HTERT RPE-1 (cell line): ENCODE data around the gene SLC27A4.

ENCODE experiments used
- in situ Hi-C: fragments of 300-500 bp; cut with MboI; formaldehyde crosslinking; loops from 4 replicates; pipeline ENCODE4 v1.14.3; 2020; ENCODE audit warnings: low sequenced_read_pairs

Gene SLC27A4

DNA sequence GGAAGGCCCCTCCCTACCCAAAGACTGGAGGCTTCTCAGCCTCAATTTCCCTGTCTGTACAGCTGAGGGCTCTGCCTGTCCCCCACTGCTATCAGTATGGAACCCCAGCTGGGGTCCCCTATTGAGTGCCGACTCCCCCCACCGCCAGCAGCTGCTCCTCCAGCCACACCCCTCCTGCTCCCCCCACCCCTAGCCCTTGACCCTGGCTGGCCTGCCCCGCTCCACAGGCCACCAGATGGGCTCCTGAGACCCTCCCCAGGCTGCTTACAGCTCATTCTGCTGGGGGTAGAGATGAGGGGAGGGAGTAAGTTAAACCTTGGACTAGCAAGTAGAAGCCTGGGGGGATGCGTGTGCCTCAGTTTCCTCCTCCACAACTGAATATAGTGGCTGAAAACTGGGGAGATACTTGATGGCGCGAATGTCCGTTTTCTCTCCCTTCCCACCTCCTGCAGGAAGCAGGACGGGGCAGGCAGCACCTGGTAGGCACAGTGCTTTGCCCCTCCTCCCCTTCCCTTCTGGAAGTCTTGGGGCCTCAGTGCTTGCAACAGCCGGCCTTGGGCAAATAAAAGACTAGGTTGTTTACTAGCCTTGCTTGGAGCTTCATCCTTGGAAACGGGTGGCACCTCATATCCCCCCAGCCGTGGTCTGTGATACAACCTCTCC, 50.0 kb downstream of the SLC27A4 start:
- in situ Hi-C loops, result no loop called here

DNA sequence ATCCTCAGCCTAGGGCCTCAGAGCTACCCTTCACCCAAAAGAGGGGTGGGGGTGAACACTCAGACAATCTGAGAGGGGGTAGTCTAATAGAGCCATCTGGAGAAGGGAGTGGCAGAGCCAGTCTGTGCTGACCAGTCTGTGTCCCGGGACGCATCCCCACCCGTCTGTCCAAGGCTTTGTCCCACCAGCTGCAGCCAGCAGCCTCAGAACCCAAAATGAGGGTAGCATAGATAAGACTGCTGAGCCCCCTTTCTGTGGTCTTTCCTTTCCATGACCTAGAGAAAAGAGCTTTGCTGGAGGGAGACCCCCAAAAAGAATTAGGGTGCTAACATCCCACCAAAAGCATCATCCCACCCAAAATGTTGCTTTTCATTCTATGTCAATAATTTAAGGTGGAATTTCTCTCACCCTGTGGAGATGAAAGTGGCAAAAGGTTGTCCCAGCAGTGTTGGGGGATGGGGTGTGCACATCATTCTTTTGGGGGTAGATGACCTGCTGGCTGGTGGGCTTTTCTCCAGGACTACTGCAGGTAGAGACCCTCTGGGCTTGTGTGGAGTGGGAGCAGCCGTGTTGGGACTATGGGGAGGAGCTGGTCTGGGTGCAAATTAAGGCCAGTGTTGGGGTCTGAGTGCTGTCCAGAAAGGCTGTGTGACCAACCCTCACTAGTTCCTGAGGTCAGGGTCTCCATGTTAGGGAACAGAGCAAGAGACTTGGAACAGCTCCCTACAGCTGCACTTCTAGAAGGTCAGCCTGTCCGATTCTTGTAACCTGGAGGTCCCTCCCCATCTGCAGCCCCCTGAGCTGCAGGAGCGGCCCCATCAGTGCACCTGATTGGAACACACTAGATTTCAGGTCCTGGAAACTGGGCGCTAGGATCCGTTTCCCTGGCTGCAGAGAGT, 50.7 kb downstream of the SLC27A4 start:
- in situ Hi-C loops, result no loop called here

DNA sequence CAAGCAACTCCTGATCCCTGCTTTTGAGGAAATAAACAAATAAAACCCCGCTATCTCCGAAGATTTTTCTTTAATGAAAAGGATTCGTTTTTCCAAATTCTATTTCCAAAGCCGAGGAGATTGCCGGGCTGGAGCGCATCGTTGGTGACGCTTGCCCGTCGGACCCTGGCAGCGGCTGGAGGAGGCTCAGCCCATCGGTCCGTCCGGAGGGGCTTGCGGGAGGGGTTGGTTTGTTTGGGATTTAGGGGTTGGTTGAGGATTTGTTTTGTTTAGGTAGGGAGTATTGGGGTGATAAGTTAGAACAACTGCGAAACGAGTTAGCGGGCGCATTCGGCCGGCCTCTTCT, 51.6 kb downstream of the SLC27A4 start:
- in situ Hi-C loops, result no loop called here

DNA sequence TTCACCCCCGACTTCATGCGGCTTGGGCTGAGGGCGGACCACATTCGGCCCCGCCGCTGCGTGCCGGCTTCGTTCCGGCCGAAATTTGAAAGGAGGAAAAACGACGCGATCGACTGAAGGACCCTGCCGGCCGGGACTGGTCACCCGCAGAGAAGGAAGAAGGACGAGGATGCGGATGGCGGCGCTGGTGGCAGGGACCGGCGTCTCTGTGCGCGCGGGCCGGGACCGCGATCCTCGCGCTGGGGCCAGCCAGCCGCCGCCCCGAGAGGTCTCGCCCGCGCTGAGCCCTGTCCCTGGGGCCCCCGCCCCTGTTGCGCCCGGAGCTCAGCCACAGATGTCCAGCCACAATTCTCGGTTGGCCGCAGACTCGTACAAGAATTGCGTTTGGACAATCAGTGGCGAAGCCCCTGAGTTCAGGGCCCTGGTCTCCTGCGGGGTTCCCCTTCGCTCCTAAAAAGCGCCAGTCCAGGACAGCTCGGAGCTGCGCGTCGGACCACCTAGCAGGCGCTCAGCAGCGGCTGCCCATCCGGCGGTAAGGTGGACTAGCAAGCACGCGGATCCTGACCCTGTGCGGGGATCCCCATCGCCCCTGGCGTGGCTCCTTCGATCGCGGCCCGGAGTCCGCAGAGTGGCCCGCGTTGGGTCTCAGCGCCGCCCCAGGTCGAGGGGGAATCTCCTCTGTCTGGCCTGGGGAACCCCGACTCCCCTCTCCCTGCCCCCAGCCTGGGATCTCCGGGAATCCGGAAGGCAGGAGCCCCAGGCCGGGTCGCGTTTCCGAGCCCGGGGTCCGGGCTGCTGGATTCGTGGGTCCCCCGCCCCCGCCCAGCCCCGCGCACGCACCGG, 52.2 kb downstream of the SLC27A4 start:
- in situ Hi-C loops, result no loop called here

DNA sequence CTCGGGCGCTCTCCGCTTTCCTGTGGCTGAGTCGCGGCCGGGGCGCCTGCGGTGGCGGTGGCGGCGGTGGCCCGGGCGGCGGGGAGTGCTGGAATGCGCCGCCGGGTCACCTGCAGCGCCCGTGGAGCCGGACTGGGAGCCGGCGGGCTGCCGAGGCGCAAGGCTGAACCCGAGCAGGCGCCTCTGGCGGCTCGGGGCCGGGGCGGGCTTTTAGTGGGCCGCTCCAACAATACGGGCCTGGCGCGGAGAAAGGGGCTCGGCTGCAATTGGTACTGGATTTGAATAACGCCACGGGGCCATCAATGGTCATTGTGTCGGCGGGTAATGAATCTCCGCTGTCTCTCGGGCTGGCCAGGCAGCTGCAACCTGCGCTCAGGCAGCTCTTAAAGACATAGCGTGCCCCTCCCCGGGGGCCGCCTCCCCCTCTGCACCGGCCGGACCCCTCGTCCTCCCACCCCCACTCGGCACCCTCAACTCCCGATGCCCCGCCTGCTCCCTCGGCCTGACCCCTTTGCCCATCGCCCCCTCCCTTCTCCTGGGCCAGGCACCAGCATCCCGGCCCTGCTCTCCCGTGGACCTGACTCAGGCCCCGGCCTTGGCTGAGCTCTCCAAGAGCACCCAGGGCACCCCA, 52.9 kb downstream of the SLC27A4 start:
- in situ Hi-C loops, result no loop called here

DNA sequence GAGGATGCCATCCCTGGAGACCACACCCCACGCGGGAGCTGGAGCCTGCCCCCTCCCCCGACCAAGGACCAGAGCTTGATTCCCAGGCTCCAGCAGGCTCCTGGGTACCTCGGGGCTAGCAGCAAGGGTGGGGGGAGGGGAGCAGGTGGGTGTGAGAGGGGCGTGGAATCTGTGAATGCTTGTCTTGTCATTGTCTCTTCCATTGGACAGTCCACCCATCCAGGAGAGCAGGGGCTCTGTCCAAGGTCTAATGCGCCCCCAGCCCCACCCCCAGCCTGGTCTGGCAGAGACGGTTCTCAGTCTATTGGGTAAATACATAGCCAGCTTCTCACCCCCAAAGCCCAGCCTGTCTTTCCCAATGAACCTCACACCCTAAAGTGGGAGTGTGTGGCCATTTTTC, 53.6 kb downstream of the SLC27A4 start:
- in situ Hi-C loops, result no loop called here

DNA sequence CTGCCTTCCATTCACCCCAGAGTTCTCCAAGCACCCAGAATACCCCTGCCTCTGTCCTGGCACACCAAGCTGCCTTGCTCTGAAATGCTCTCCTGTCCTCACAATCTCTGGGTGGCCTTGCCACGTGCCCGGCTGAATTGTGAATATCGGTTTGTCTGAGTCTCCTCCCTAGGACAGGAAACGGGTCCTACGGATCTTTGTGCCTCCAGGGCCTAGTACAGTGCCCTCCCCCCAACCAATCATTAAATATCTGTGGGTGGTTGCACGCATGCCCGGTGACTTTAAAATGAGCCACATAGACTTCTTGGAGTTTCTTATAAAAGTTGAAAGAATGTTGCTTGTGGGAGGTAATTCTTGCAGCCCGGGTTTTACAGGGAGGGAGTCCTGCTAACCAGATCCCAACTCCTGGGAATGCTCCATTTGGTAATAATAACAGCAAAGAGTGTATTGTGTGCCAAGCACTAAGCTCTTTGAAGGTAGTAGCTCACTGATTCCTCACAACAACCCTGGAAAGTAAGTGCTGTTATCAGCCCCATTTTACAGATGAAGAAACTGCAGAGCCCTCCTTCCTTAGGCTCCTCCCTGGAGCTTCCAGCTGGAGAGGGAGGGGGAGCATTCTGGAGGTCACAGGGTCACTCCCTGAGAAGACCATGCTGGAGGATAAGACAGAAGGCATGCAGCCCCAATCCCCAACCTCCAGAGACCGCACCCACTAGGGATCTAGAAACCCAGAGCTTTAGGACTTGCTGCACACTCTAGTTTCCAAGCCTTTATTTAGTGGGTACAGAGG, 54.2 kb downstream of the SLC27A4 start:
- in situ Hi-C loops, result no loop called here

DNA sequence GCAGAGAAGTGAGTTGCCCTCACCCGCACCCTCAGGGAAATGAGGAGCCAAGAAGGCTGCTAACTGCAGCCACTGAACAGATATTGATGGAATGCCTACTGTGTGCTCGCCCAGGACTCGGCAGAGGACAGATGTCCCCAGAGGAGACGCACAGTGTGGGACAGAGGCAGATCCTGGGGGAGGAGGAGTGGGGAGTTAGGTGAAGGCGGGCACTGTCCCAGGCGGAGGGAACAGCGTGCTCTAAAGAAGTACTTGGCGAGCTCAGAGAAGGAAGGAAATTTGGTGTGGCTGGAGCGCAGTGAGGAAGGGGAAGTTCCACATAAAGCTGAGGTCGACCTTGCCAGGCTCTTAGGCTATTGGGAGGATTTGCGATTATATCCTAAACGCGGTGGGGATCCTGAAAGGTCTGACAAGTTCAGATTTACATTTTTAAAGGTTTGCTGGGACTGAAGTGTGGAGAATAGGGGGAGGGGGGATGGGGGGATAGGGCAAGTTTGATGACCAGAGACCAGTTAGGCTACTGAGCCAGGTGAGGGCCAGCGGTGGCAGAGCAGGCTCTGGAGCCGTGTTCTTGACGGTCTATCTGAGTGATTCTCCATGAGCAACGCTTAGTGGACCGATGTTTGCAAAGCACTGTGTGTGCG, 56.8 kb downstream of the SLC27A4 start:
- in situ Hi-C loops, result no loop called here

DNA sequence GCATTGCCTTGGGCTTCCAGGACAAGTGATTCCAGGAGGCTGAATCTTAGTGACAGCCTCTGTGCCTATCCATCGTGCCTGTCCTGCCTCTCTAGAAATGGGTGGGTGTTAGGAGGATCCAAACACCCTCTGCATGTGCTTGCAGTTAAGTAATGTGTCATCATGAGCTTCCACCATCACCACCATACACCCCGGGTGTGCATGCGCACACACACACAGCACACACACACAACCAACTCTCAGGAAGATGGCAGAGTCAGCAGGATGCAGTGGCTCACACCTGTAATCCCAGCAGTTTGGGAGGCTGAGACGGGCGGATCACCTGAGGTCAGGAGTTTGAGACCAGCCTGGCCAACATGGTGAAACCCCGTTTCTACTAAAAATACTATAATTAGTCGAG, 57.5 kb downstream of the SLC27A4 start:
- in situ Hi-C loops, result no loop called here

DNA sequence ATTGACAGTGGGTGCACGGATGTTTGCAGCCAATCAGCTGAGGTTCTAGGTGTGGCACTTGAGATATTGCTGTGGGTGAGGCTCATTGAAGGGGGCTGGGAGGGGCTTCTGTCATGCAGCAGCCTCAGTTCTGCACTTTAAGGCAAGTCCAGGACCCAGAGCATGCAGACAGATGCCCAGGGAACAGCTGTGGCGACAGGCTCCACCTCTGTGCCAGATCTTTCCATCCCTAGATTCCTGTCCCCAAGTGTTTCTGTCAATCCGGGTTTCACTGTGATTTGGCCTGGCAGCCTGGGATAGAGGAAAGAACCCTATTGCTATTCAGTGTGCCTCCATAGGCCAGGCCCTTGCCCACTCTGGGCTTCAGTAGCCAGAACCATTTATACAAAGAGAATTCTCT, 59.5 kb downstream of the SLC27A4 start:
- in situ Hi-C loops, result no loop called here

DNA sequence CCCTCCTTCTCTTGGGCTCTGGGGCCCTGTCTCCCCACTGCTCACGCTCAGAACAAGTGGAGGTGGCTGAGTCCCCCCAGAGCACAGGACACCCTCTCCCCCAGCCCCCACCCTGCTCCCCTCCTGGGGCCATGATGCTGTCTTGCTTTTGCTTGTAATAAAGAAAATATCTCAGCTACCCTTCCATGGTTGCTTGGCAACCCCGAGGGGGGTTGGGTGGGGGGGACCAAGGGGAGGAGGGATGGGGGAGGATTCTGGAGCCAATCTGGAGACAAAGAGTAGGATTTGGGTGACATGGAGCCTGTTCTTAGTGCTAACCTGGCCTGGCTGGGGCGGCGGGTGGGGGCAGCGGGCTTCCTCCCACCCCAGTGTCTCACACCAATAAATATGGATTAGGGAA, 64.2 kb downstream of the SLC27A4 start:
- in situ Hi-C loops, result no loop called here

DNA sequence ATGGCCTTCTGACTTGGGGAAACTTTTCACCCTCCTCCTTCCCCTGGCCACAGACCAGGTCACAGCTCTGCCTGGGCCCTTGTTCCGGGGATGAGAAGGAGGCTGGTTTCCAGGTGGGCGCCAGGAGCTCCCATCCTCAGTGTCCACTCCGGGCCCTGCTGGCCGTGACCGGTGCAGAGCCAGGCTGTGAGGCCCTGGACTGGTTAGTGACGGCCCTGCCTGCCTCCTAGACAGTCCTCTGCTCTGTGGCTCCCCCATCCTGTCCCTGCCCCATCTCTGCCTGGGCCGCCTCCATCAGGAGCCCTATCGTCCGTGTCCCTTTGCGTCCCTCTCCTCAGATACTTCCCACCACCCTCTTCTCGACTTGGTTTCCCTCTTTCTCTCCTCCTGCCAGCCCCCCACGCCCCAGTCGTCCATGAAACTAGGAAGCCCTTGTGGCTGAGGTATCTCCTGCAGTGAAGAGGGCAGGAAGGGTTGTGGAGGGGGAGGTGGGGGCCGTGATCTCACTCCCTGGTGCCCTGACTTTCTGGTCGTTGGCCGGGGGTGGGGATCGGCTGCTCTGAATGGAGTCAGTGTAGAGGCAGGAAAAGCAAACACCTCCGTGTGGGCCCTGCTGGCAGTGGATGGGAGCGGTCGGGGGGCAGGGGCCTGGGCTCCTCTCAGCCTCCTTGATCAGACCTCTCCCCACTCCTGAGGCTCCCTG, 64.9 kb downstream of the SLC27A4 start:
- in situ Hi-C loops, result no loop called here

DNA sequence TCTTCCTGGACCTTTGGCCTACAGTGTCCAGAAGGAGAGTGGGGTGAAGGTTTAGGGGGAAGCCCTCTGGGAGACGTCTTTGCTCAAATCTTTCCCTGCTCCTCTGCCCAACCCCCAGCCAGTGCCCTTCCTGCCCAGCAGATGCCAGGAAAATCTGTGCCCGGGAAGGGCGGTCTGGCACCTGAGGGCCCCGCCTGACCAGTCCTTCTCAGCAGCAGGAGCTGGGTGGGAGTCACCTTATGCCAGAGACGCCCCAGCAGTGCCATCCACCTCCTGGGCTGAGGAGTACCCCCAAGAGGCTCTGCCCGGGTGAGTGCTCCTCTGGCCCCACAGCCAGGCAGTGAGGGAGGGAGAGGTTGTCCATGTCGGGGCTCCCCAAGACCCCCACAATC, 65.4 kb downstream of the SLC27A4 start:
- in situ Hi-C loops, result no loop called here

DNA sequence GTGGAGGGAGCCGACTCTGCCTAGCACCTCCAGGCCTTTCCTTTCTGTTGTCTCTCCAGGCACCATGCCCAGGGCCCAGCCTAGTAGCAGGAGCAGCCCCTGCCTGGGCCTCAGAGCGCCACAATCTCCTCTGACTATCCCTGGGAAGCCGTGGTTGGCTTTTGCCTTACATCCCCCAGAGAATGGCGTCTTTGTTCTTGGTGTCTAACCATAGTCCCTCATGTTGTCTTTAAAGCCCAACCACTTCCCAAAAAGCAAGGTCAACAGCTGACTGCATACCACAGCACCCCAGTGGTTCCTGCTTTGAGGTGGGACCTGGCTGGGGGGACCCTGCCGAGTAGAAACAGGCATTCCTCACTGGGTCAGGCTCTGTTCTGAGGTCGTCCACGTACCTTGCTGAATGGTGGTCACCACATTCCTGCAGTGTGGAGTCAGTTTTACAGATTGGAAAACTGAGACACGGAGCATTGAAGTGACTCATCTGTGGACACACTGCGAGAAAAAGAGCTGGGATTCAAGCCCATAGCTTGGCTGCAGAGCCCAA, 66.6 kb downstream of the SLC27A4 start:
- in situ Hi-C loops, result no loop called here

DNA sequence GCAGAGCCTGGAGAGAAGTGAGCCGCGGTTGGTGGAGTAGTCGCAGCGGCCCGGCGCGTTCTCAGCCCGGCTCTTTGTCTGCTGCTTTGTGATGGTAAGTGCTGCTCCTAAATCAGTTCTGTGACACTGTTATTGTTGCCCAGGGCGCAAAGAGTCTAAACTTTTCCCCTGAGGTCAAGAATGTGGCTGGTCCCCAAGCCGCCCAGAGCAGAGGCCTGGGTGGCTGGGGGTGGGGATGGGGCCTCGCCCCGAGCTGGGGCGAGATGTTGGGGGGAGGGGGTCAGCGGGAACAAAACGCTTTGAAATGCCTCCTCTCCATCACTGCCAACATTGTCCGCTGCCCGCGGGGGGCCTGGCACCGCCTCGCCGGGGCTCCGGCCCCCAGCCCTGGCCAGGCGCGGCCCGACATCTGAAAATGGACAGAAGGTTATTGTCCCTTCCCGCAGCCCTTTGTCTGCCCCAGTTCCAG, 68.7 kb downstream of the SLC27A4 start:
- in situ Hi-C loops, result no loop called here

DNA sequence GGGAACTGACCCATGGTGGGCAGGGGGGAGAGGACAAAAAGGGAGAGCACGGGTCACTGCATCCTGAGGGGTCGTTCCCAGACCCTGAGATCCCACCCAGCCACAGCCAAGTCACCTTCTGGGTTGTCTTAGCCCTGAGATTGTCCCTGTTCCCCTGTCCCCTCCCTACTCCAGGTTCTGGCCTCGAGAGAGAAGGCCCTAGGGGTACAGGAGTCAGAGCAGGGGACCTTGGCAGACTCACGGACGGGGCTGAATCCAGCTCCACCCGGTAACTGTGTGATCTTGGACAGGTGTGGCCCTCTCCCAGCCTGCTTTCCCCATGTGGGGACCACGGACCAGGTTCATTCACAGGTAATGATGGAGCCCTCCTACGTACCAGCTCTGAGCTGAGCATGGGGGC, 69.1 kb downstream of the SLC27A4 start:
- in situ Hi-C loops, result no loop called here

DNA sequence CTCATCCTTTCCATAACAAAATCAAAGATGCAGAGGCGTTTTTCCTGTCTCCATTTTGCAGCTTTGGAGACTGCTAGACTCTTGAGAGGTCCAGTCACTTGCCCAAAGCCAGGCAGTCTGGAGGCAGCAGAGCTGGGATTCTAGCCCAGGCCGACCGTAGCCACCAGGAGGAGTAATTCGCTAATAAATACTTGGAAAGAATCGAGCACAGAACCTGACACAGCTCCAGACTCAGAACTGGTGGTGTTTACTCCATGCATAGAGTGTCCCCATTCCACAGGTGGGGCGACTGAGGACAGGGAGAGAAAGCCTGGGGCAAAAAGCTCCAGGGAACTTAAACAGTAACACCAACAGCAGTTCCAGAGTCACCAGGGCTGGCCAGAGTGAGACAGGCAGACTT, 69.7 kb downstream of the SLC27A4 start:
- in situ Hi-C loops, result no loop called here
